HG03571 (cell line): Measurements from ENCODE around the gene ATP11A.
"Not testable (repeated sequence)": the region's sequence is repeated elsewhere in the genome, so short reads cannot be mapped to it uniquely, and the experiment has no call there.

Experiments
- ATAC-seq: cut with Tn5 transposase; IDR thresholded peaks from one replicate; pipeline ENCODE4 v1.9.1; 2021; ENCODE audit not compliant: unreplicated experiment

ATP11A gene

GRCh38 chr13:112669881-112670499 is 19.8 kb upstream of the ATP11A start:
- peak; percentile 90 for ATAC-seq

- ATAC-seq = no peak
Observed at GRCh38 chr13:112670864-112671263, 19.0 kb upstream of the ATP11A start.

- no peak for ATAC-seq
Observed at GRCh38 chr13:112671359-112671758, 18.5 kb upstream of the ATP11A start.

- no peak for ATAC-seq
Observed at GRCh38 chr13:112672651-112673284, 17.1 kb upstream of the ATP11A start.

- ATAC-seq = no peak
Observed at GRCh38 chr13:112674412-112675365, 15.1 kb upstream of the ATP11A start.

GRCh38 chr13:112675366-112675756 is 14.5 kb upstream of the ATP11A start:
- ATAC-seq = no peak

GRCh38 chr13:112677421-112677962 is 12.3 kb upstream of the ATP11A start:
- ATAC-seq = not testable (repeated sequence)

- ATAC-seq = no peak
Observed at GRCh38 chr13:112679381-112679780, 10.5 kb upstream of the ATP11A start.

- no peak for ATAC-seq
Observed at GRCh38 chr13:112679932-112680677, 9.7 kb upstream of the ATP11A start.

GRCh38 chr13:112680741-112681360 is 9.0 kb upstream of the ATP11A start:
- no peak for ATAC-seq

GRCh38 chr13:112683581-112683980 is 6.3 kb upstream of the ATP11A start:
- ATAC-seq = no peak

GRCh38 chr13:112684071-112684845 is 5.6 kb upstream of the ATP11A start:
- no peak for ATAC-seq

GRCh38 chr13:112685189-112685805 is 4.5 kb upstream of the ATP11A start:
- ATAC-seq = not testable (repeated sequence)

- no peak for ATAC-seq
Observed at GRCh38 chr13:112685896-112686295, 3.9 kb upstream of the ATP11A start.

GRCh38 chr13:112686364-112686763 is 3.5 kb upstream of the ATP11A start:
- no peak for ATAC-seq

- ATAC-seq = no peak
Observed at GRCh38 chr13:112686987-112687386, 2.9 kb upstream of the ATP11A start.

GRCh38 chr13:112687836-112688559 is 1.8 kb upstream of the ATP11A start:
- ATAC-seq = no peak

- ATAC-seq = no peak
Observed at GRCh38 chr13:112688560-112689302, 1.1 kb upstream of the ATP11A start.
